GM23248 (cell line): ENCODE measurements around the gene QSOX2. TPM values are rescaled to one million over a fixed set of nuclear protein-coding genes. Genes with fewer than 3 reads are reported as not detected.

Experiments
- DNase-seq: peaks from one replicate; pipeline ENCODE4 v3.0.0-alpha.2; 2015
- H2AFZ ChIP-seq: fragments of 200-600 bp; sonication (generic); 2 replicates; pipeline ENCODE4 v1.6.1; 2016; ENCODE audit warnings: antibody characterized with exemption
- H3F3A ChIP-seq: fragments of 200-600 bp; sonication (generic); 2 replicates; pipeline ENCODE4 v1.6.1; 2016; ENCODE audit warnings: mild to moderate bottlenecking, antibody characterized with exemption, mixed run types; ENCODE audit not compliant: insufficient read depth
- H3K27ac ChIP-seq: fragments of 200-600 bp; sonication (generic); 2 replicates; pipeline ENCODE4 v1.5.1; 2016; ENCODE audit warnings: mild to moderate bottlenecking
- H3K27me3 ChIP-seq: fragments of 200-600 bp; sonication (generic); replicated peaks from 2 replicates; pipeline ENCODE4 v1.6.1; 2016; ENCODE audit warnings: mild to moderate bottlenecking; ENCODE audit not compliant: insufficient read depth
- H3K36me3 ChIP-seq: fragments of 200-600 bp; sonication (generic); 2 replicates; pipeline ENCODE4 v1.6.1; 2016; ENCODE audit warnings: low read depth, mild to moderate bottlenecking
- H3K4me1 ChIP-seq: fragments of 200-600 bp; sonication (generic); 2 replicates; pipeline ENCODE4 v1.6.1; 2016; ENCODE audit warnings: mild to moderate bottlenecking; ENCODE audit not compliant: insufficient read depth
- H3K4me2 ChIP-seq: fragments of 200-600 bp; sonication (generic); one replicate; pipeline ENCODE4 v1.6.1; 2016; ENCODE audit warnings: mild to moderate bottlenecking; ENCODE audit not compliant: unreplicated experiment
- H3K4me3 ChIP-seq: fragments of 200-600 bp; sonication (generic); 2 replicates; pipeline ENCODE4 v1.5.1; 2016; ENCODE audit warnings: mild to moderate bottlenecking
- H3K79me2 ChIP-seq: fragments of 200-600 bp; sonication (generic); 2 replicates; pipeline ENCODE4 v1.6.1; 2016; ENCODE audit warnings: mild to moderate bottlenecking; ENCODE audit not compliant: insufficient read depth
- H3K9ac ChIP-seq: fragments of 200-600 bp; sonication (generic); 2 replicates; pipeline ENCODE4 v1.6.1; 2016; ENCODE audit warnings: mild to moderate bottlenecking
- H3K9me2 ChIP-seq: fragments of 200-600 bp; sonication (generic); 2 replicates; pipeline ENCODE4 v1.6.1; 2016; ENCODE audit warnings: mixed run types, mild to moderate bottlenecking, moderate library complexity; ENCODE audit not compliant: insufficient read depth
- H3K9me3 ChIP-seq: fragments of 200-600 bp; sonication (generic); one replicate; pipeline ENCODE4 v1.6.1; 2017; ENCODE audit warnings: low read depth
- H4K20me1 ChIP-seq: fragments of 200-600 bp; sonication (generic); 2 replicates; pipeline ENCODE4 v1.6.0; 2016; ENCODE audit not compliant: insufficient read depth
- EZH2 ChIP-seq: fragments of 200-600 bp; sonication (generic); IDR thresholded peaks from 2 replicates; pipeline ENCODE4 v1.6.1; 2018; ENCODE audit warnings: antibody characterized with exemption, mild to moderate bottlenecking; ENCODE audit not compliant: insufficient read depth, poor library complexity, severe bottlenecking
- EZH2phosphoT487 ChIP-seq: fragments of 200-600 bp; sonication (generic); IDR thresholded peaks from 2 replicates; pipeline ENCODE4 v1.6.1; 2018; ENCODE audit warnings: antibody characterized with exemption, moderate library complexity, mild to moderate bottlenecking, low read depth; ENCODE audit not compliant: insufficient read depth
- WGBS, 2 experiments: methylation state at CpG; one replicate each; pipeline ENCODE4 v1.1.6; 2015 to 2017; ENCODE audit warnings: low lambda C conversion rate in 2 of 2, low coverage in 1 of 2; ENCODE audit errors: missing lambda C conversion rate in 2 of 2; 5-methylcytosine and 5-hydroxymethylcytosine counted together
- in situ Hi-C: fragments of 300-500 bp; cut with MboI; formaldehyde crosslinking; loops from 2 replicates; pipeline ENCODE4 v1.15.0; 2020
- polyA plus RNA-seq: library from polyadenylated mRNA; unstranded; fragments of >200 nt; fragmentation: Nextera tagmentation; extraction: Ambion mirVana; gene quantifications from 2 replicates; pipeline ENCODE4 v1.2.1, GENCODE V29; 2016
- total RNA-seq: library from RNA; depleted of rRNA; stranded (reverse); fragments of >200 nt; shearing (Covaris generic); gene quantifications from 2 replicates; pipeline ENCODE4 v1.2.3, GENCODE V29; 2014

The QSOX2 gene
- total and polyA plus RNA-seq, 2 experiments from 2014 or later: 1.9 to 11.7 TPM

- no peaks in the 10 kb centered on the region for H3K9me3 ChIP-seq
- no peak overlapping the region for H3K9ac ChIP-seq
- TF ChIP-seq EZH2phosphoT487 (no peak), EZH2 (no peak)
- H3K4me1 ChIP-seq: no peaks in the 10 kb centered on the region
- H3K79me2 ChIP-seq: no peaks in the 10 kb centered on the region
- H2AFZ ChIP-seq: no peak overlapping the region
- in situ Hi-C loops: no loop called here
- H3K4me3 ChIP-seq: no peak overlapping the region
- no peak overlapping the region for H3K4me2 ChIP-seq
- H3K27ac ChIP-seq: no peak overlapping the region
- H4K20me1 ChIP-seq: no peaks in the 10 kb centered on the region
- no peaks in the 10 kb centered on the region for H3K9me2 ChIP-seq
- peaks cover 82% of the 10 kb centered on the region for H3K27me3 ChIP-seq
- H3K36me3 ChIP-seq: no peaks in the 10 kb centered on the region
- no peak for DNase-seq
- H3F3A ChIP-seq: no peaks in the 10 kb centered on the region
- 9 to 13% methylated on average over 23 to 33 of the region's 35 CpGs for WGBS, 2 experiments
These were observed 48.3 kb downstream of the QSOX2 start for GRCh38 chr9:136197084-136197875.

DNA sequence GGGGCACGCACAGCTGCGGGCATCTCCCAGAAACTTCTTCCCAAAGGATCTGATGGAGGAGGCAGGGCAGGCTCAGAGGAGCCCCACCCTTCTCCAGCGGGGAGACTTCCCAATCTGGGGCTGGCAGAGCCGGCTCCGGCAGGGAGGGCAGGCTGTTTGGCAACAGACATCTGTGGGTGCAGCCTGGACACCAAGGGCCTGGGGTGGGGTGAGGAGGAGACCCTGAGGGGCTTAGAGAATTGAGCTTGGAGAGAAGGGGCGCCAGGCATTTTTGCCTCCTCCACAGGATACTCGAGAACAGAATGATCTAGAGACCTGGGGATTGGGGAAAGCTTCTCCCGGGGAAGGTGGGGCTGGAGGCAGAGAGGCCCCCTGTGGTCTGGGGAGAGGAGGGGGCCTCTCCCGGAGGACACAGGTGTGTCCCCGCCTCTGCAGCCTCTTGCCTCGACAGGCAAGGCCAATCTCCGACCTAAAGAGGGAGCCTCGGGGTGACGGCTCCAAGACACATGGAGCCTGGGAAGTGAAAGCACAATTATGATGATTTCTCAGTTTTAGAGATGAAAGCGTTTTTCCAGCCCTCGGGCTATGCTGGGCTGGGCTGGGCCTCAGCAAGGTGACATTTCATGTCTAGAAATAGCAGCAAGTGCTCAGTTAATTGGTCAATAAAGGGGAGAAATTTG lies 49.1 kb downstream of the QSOX2 start:
- TF ChIP-seq EZH2: peak; percentile 19
- 0 out of 2 replicates have a peak, but pooled peaks have one; percentile 66 for TF ChIP-seq EZH2phosphoT487
- in situ Hi-C loops: no loop called here
- no peaks in the 10 kb centered on the region for H3K9me2 ChIP-seq
- no peaks in the 10 kb centered on the region for H3F3A ChIP-seq
- no peaks in the 10 kb centered on the region for H3K4me1 ChIP-seq
- H3K27me3 ChIP-seq: peaks cover 84% of the 10 kb centered on the region
- no peak overlapping the region for H3K4me3 ChIP-seq
- no peaks in the 10 kb centered on the region for H3K79me2 ChIP-seq
- no peak overlapping the region for H3K27ac ChIP-seq
- no peak for DNase-seq
- no peak overlapping the region for H2AFZ ChIP-seq
- no peaks in the 10 kb centered on the region for H3K36me3 ChIP-seq
- H3K9me3 ChIP-seq: no peaks in the 10 kb centered on the region
- no peak overlapping the region for H3K4me2 ChIP-seq
- WGBS, 2 experiments: 0 to 2% methylated on average over 16 of the region's 16 CpGs
- H3K9ac ChIP-seq: no peak overlapping the region
- no peaks in the 10 kb centered on the region for H4K20me1 ChIP-seq

DNA sequence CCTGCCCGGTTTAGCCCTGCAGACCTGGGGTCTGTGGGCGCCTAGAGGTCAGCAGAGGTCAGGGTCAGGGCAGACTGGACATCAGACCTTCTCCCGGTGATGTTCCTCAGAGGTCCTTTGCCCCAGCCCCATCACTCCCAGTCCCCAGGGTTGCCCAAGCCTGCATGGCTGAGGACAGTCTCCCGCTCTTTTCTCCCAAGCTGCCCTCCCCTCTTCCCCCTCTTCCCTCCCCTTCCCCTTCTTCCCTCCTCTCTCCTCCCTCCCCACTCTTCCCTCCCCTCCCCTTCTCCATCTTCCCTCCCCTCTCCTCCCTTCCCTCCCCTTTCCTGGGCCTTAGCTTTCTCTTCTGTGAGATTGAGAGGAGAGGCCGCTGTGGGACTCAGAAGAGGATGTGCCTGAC lies 51.1 kb downstream of the QSOX2 start:
- Histone ChIP-seq H3K9me2 (no peaks in the 10 kb centered on the region), H3K27me3 (peaks cover 82% of the 10 kb centered on the region), H3K4me2 (no peak overlapping the region), H3F3A (no peaks in the 10 kb centered on the region), H4K20me1 (no peaks in the 10 kb centered on the region), H3K79me2 (no peaks in the 10 kb centered on the region), H3K36me3 (no peaks in the 10 kb centered on the region), H3K27ac (no peak overlapping the region), H3K4me3 (no peak overlapping the region), H3K9ac (no peak overlapping the region), H3K9me3 (no peaks in the 10 kb centered on the region), H3K4me1 (no peaks in the 10 kb centered on the region), H2AFZ (no peak overlapping the region)
- 3 to 5% methylated on average over 4 of the region's 5 CpGs for WGBS, 2 experiments
- TF ChIP-seq EZH2 (peak; percentile 40), EZH2phosphoT487 (0 out of 2 replicates have a peak, but pooled peaks have one; percentile 16)
- no peak for DNase-seq
- in situ Hi-C loops: no loop called here

GRCh38 chr9:136193891-136194279 lies 51.7 kb downstream of the QSOX2 start:
- Histone ChIP-seq H3K4me2 (no peak overlapping the region), H3K79me2 (no peaks in the 10 kb centered on the region), H3F3A (no peaks in the 10 kb centered on the region), H3K27ac (no peak overlapping the region), H3K9ac (no peak overlapping the region), H3K27me3 (peaks cover 78% of the 10 kb centered on the region), H3K4me3 (no peak overlapping the region), H2AFZ (no peak overlapping the region), H3K4me1 (no peaks in the 10 kb centered on the region), H3K9me3 (no peaks in the 10 kb centered on the region), H3K36me3 (no peaks in the 10 kb centered on the region), H4K20me1 (no peaks in the 10 kb centered on the region), H3K9me2 (no peaks in the 10 kb centered on the region)
- in situ Hi-C loops: no loop called here
- WGBS, 2 experiments: 2% methylated on average over 41 to 45 of the region's 45 CpGs
- no peak for DNase-seq
- TF ChIP-seq EZH2phosphoT487: no peak
- no peak for TF ChIP-seq EZH2
